K562 (cell line): Measurements from ENCODE around the gene STPG4.

Source experiments
- MTF1 ChIP-seq: fragments of 250-450 bp; sonication (Bioruptor Pico); IDR thresholded peaks from 2 replicates; pipeline ENCODE4 v1.9.0; 2021; ENCODE audit warnings: moderate library complexity, mild to moderate bottlenecking, inconsistent platforms, borderline replicate concordance
- MYC ChIP-seq, 2 experiments: fragments of 250-450 bp in 1 of 2; sonication (Bioruptor Pico) in 1 of 2; IDR thresholded peaks; 2 replicates each; pipeline versions ENCODE4 v1.5.1 to v1.6.1; 2012 to 2021; ENCODE audit warnings: low read depth in 2 of 2, borderline replicate concordance in 1 of 2, improper control_type of control experiment in 1 of 2, low read length in 1 of 2, mild to moderate bottlenecking in 1 of 2, moderate library complexity in 1 of 2
- NFIC ChIP-seq: fragments of 450-650 bp; IDR thresholded peaks from 2 replicates; pipeline ENCODE4 v1.6.1; 2017; ENCODE audit warnings: mild to moderate bottlenecking, inconsistent platforms
- STAT5B ChIP-seq: fragments of 250-450 bp; sonication (Bioruptor Pico); IDR thresholded peaks from 2 replicates; pipeline ENCODE4 v1.8.0; 2021; ENCODE audit warnings: mild to moderate bottlenecking, inconsistent platforms
- ZNF785 ChIP-seq: fragments of 250-450 bp; sonication (Bioruptor Pico); IDR thresholded peaks from 2 replicates; pipeline ENCODE4 v1.4.0; 2020; ENCODE audit warnings: mild to moderate bottlenecking

- TF ChIP-seq STAT5B (CRISPR knock-in tag) (no peak), NFIC (no peak), MTF1 (CRISPR knock-in tag) (no peak), ZNF785 (no peak), MYC (IDR thresholded peaks at IDR 0.05; ENCODE audit: low read depth, low read length) (no peak), MYC (CRISPR knock-in tag; IDR thresholded peaks at IDR 0.05; ENCODE audit: borderline replicate concordance, low read depth) (no peak)
Measured at GRCh38 chr2:47067788-47068407, 87.2 kb downstream of the STPG4 start.
